ENCODE data around the gene GRK5.
"Not testable (repeated sequence)": the region's sequence is repeated elsewhere in the genome, so short reads cannot be mapped to it uniquely, and the experiment has no call there.

Gene GRK5

GRCh38 chr10:119457966-119458766 is 250.8 kb downstream of the GRK5 start:
- Histone ChIP-seq H3K9me3 (ENCODE audit: control insufficient read depth, insufficient read depth, low read length) (no peaks in the 10 kb centered on the region; the same call in 1 of the 2 replicates), H3K36me3 (ENCODE audit: control insufficient read depth, insufficient read depth, low read length) (no peaks in the 10 kb centered on the region), H3K4me1 (ENCODE audit: control insufficient read depth, insufficient read depth, low read length) (no peaks in the 10 kb centered on the region), H3K27me3 (ENCODE audit: control insufficient read depth, insufficient read depth, low read length) (no peaks in the 10 kb centered on the region), H3K27ac (ENCODE audit: low read depth, low read length) (no peak overlapping the region), H3K4me3 (ENCODE audit: low read depth, low read length) (no peak overlapping the region), H3K9ac (ENCODE audit: low read depth, low read length) (no peak overlapping the region)

- H3K4me1 ChIP-seq (ENCODE audit: control insufficient read depth, insufficient read depth, low read length): no peaks in the 10 kb centered on the region
These were observed 252.4 kb downstream of the GRK5 start for GRCh38 chr10:119459681-119460340.

GRCh38 chr10:119460369-119461195 is 253.2 kb downstream of the GRK5 start:
- Histone ChIP-seq H3K27me3 (ENCODE audit: control insufficient read depth, insufficient read depth, low read length) (no peaks in the 10 kb centered on the region), H3K9ac (ENCODE audit: low read depth, low read length) (no peak overlapping the region), H3K27ac (ENCODE audit: low read depth, low read length) (no peak overlapping the region), H3K9me3 (ENCODE audit: control insufficient read depth, insufficient read depth, low read length) (no peaks in the 10 kb centered on the region; the same call in 1 of the 2 replicates), H3K4me3 (ENCODE audit: low read depth, low read length) (no peak overlapping the region), H3K36me3 (ENCODE audit: control insufficient read depth, insufficient read depth, low read length) (no peaks in the 10 kb centered on the region), H3K4me1 (ENCODE audit: control insufficient read depth, insufficient read depth, low read length) (no peaks in the 10 kb centered on the region)

More at GRCh38 chr10:119459681-119460340, 252.4 kb downstream of the GRK5 start:
- Histone ChIP-seq H3K27ac (ENCODE audit: low read depth, low read length) (no peak overlapping the region), H3K4me3 (ENCODE audit: low read depth, low read length) (no peak overlapping the region), H3K9me3 (ENCODE audit: control insufficient read depth, insufficient read depth, low read length) (no peaks in the 10 kb centered on the region; the same call in 1 of the 2 replicates), H3K9ac (ENCODE audit: low read depth, low read length) (no peak overlapping the region), H3K36me3 (ENCODE audit: control insufficient read depth, insufficient read depth, low read length) (no peaks in the 10 kb centered on the region), H3K27me3 (ENCODE audit: control insufficient read depth, insufficient read depth, low read length) (no peaks in the 10 kb centered on the region)

GRCh38 chr10:119461380-119461779 is 254.0 kb downstream of the GRK5 start:
- no peaks in the 10 kb centered on the region for H3K27me3 ChIP-seq (ENCODE audit: control insufficient read depth, insufficient read depth, low read length)
- H3K9me3 ChIP-seq (ENCODE audit: control insufficient read depth, insufficient read depth, low read length): no peaks in the 10 kb centered on the region; the same call in 1 of the 2 replicates
- no peaks in the 10 kb centered on the region for H3K36me3 ChIP-seq (ENCODE audit: control insufficient read depth, insufficient read depth, low read length)
- H3K9ac ChIP-seq (ENCODE audit: low read depth, low read length): no peak overlapping the region
- H3K4me3 ChIP-seq (ENCODE audit: low read depth, low read length): no peak overlapping the region
- no peaks in the 10 kb centered on the region for H3K4me1 ChIP-seq (ENCODE audit: control insufficient read depth, insufficient read depth, low read length)
- no peak overlapping the region for H3K27ac ChIP-seq (ENCODE audit: low read depth, low read length)

GRCh38 chr10:119461923-119462322 is 254.6 kb downstream of the GRK5 start:
- H3K9ac ChIP-seq (ENCODE audit: low read depth, low read length): no peak overlapping the region
- H3K27ac ChIP-seq (ENCODE audit: low read depth, low read length): no peak overlapping the region
- no peaks in the 10 kb centered on the region for H3K4me1 ChIP-seq (ENCODE audit: control insufficient read depth, insufficient read depth, low read length)
- H3K9me3 ChIP-seq (ENCODE audit: control insufficient read depth, insufficient read depth, low read length): no peaks in the 10 kb centered on the region; the same call in 1 of the 2 replicates
- H3K4me3 ChIP-seq (ENCODE audit: low read depth, low read length): no peak overlapping the region
- no peaks in the 10 kb centered on the region for H3K27me3 ChIP-seq (ENCODE audit: control insufficient read depth, insufficient read depth, low read length)
- no peaks in the 10 kb centered on the region for H3K36me3 ChIP-seq (ENCODE audit: control insufficient read depth, insufficient read depth, low read length)

- Histone ChIP-seq H3K27ac (ENCODE audit: low read depth, low read length) (no peak overlapping the region), H3K4me1 (ENCODE audit: control insufficient read depth, insufficient read depth, low read length) (no peaks in the 10 kb centered on the region), H3K27me3 (ENCODE audit: control insufficient read depth, insufficient read depth, low read length) (no peaks in the 10 kb centered on the region)
These were observed 255.4 kb downstream of the GRK5 start for GRCh38 chr10:119462773-119463172.

GRCh38 chr10:119463195-119463594 is 255.8 kb downstream of the GRK5 start:
- H3K27ac ChIP-seq (ENCODE audit: low read depth, low read length); H3K9me3 ChIP-seq (ENCODE audit: control insufficient read depth, insufficient read depth, low read length); H3K9ac ChIP-seq (ENCODE audit: low read depth, low read length); H3K36me3 ChIP-seq (ENCODE audit: control insufficient read depth, insufficient read depth, low read length); H3K27me3 ChIP-seq (ENCODE audit: control insufficient read depth, insufficient read depth, low read length); H3K4me3 ChIP-seq (ENCODE audit: low read depth, low read length); H3K4me1 ChIP-seq (ENCODE audit: control insufficient read depth, insufficient read depth, low read length): not testable (repeated sequence)

More at GRCh38 chr10:119462773-119463172, 255.4 kb downstream of the GRK5 start:
- Histone ChIP-seq H3K4me3 (ENCODE audit: low read depth, low read length) (no peak overlapping the region), H3K9me3 (ENCODE audit: control insufficient read depth, insufficient read depth, low read length) (no peaks in the 10 kb centered on the region; the same call in 1 of the 2 replicates), H3K9ac (ENCODE audit: low read depth, low read length) (no peak overlapping the region), H3K36me3 (ENCODE audit: control insufficient read depth, insufficient read depth, low read length) (no peaks in the 10 kb centered on the region)

GRCh38 chr10:119465085-119465484 is 257.7 kb downstream of the GRK5 start:
- Histone ChIP-seq H3K27me3 (ENCODE audit: control insufficient read depth, insufficient read depth, low read length) (no peaks in the 10 kb centered on the region), H3K4me3 (ENCODE audit: low read depth, low read length) (no peak overlapping the region), H3K27ac (ENCODE audit: low read depth, low read length) (no peak overlapping the region), H3K4me1 (ENCODE audit: control insufficient read depth, insufficient read depth, low read length) (no peaks in the 10 kb centered on the region), H3K9me3 (ENCODE audit: control insufficient read depth, insufficient read depth, low read length) (no peaks in the 10 kb centered on the region; the same call in 1 of the 2 replicates), H3K9ac (ENCODE audit: low read depth, low read length) (no peak overlapping the region), H3K36me3 (ENCODE audit: control insufficient read depth, insufficient read depth, low read length) (no peaks in the 10 kb centered on the region)

GRCh38 chr10:119466076-119466475 is 258.7 kb downstream of the GRK5 start:
- Histone ChIP-seq H3K36me3 (ENCODE audit: control insufficient read depth, insufficient read depth, low read length) (no peaks in the 10 kb centered on the region), H3K27me3 (ENCODE audit: control insufficient read depth, insufficient read depth, low read length) (no peaks in the 10 kb centered on the region; the same call in 1 of the 2 replicates), H3K4me1 (ENCODE audit: control insufficient read depth, insufficient read depth, low read length) (no peaks in the 10 kb centered on the region), H3K9ac (ENCODE audit: low read depth, low read length) (no peak overlapping the region), H3K4me3 (ENCODE audit: low read depth, low read length) (no peak overlapping the region), H3K9me3 (ENCODE audit: control insufficient read depth, insufficient read depth, low read length) (no peaks in the 10 kb centered on the region; the same call in 1 of the 2 replicates), H3K27ac (ENCODE audit: low read depth, low read length) (no peak overlapping the region)

- H3K4me3 ChIP-seq (ENCODE audit: low read depth, low read length): no peak overlapping the region
- H3K9me3 ChIP-seq (ENCODE audit: control insufficient read depth, insufficient read depth, low read length): no peaks in the 10 kb centered on the region; the same call in 1 of the 2 replicates
- H3K27ac ChIP-seq (ENCODE audit: low read depth, low read length): no peak overlapping the region
- H3K36me3 ChIP-seq (ENCODE audit: control insufficient read depth, insufficient read depth, low read length): no peaks in the 10 kb centered on the region
- H3K9ac ChIP-seq (ENCODE audit: low read depth, low read length): no peak overlapping the region
- H3K4me1 ChIP-seq (ENCODE audit: control insufficient read depth, insufficient read depth, low read length): no peaks in the 10 kb centered on the region
- no peaks in the 10 kb centered on the region; the same call in 1 of the 2 replicates for H3K27me3 ChIP-seq (ENCODE audit: control insufficient read depth, insufficient read depth, low read length)
These were observed 259.3 kb downstream of the GRK5 start for GRCh38 chr10:119466655-119467054.
